Measurements from ENCODE around the gene PRM2.

PRM2 gene

DNA sequence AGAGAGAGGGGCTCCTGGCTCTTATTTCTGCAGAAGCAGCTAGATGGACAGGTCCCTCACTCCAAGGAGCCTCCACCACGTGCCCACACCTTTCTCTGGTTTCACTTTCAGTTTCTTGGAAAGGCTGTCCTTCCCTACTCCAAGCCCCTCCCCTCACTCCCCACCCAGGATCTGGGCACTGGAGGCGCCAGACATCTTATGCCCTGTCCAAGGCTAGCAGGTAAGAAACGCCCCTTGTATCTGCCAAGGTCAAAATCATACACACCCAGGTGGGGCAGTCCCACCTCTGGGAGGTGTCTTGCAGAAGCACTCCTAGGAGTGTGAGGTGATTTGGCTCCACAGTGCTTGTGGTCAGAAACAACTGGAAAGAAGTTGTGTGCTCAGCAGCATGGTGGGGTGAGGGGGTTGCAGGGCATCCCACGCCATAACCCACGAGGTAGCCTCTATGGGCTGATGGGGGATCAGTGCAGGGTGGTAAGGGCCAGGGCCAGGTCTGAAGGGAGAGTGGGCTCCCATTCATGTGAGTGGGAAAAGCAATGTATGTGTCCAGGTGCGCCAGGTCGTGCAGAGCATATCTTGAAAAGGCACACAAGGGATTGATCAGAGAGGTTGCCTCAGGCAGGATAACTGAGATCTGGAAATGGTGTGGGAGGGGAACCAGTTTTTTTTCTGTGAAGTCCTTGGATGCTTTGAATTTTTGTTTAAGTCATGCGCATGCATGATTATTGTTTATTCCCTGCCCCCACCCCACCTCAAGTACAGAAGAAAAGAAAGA, 36.6 kb upstream of the PRM2 start:
- TF ChIP-seq, protein P1, sequence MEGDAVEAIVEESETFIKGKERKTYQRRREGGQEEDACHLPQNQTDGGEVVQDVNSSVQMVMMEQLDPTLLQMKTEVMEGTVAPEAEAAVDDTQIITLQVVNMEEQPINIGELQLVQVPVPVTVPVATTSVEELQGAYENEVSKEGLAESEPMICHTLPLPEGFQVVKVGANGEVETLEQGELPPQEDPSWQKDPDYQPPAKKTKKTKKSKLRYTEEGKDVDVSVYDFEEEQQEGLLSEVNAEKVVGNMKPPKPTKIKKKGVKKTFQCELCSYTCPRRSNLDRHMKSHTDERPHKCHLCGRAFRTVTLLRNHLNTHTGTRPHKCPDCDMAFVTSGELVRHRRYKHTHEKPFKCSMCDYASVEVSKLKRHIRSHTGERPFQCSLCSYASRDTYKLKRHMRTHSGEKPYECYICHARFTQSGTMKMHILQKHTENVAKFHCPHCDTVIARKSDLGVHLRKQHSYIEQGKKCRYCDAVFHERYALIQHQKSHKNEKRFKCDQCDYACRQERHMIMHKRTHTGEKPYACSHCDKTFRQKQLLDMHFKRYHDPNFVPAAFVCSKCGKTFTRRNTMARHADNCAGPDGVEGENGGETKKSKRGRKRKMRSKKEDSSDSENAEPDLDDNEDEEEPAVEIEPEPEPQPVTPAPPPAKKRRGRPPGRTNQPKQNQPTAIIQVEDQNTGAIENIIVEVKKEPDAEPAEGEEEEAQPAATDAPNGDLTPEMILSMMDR (conservative IDR thresholded peaks at IDR 0.05), result no peak
- no peak overlapping the region for H3K27ac ChIP-seq

DNA sequence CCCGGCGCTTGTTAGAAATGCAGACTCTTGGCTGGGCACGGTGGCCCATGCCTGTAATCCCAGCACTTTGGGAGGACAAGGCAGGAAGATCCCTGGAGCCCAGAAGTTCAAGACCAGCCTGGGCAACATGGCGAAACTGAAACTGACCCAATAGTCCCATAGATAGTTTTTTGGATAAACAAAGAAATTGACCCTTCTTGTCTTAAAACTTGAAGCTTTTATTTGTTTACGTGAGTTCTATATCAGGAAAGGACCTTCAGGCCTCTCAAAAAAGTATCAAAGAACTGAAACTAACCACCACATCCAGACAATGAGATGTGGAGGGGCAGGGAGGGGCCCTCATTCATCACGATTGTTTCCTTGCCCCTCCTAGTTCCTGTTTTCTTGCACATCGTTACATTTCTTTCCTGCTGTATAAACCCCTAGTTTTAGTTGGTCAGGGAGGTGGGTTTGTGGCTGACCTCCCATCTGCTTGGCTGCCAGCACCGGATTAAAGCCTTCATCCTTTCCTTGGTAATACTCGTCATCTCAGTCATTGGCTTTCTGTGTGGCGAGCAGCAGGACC, 34.8 kb upstream of the PRM2 start:
- TF ChIP-seq, protein P1 (conservative IDR thresholded peaks at IDR 0.05), result no peak
- no peak overlapping the region for H3K27ac ChIP-seq

DNA sequence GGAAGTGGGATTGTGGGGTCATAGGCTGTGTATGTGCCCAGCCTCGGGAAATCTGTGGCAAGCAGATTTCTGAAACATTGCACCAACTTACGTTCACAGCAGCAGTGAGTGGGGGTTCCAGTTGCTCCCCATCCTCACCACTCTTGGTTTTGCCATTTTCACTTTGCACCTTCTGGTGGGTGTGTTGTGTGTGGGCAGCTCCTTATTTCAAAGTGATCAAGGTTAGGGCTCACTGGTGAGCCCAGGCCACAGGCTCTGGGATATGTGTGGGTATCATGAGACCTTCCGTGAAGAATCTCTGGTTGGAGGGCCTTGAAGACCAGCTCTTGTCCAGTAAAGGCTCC, 34.3 kb upstream of the PRM2 start:
- TF ChIP-seq, protein P1 (conservative IDR thresholded peaks at IDR 0.05), result no peak

DNA sequence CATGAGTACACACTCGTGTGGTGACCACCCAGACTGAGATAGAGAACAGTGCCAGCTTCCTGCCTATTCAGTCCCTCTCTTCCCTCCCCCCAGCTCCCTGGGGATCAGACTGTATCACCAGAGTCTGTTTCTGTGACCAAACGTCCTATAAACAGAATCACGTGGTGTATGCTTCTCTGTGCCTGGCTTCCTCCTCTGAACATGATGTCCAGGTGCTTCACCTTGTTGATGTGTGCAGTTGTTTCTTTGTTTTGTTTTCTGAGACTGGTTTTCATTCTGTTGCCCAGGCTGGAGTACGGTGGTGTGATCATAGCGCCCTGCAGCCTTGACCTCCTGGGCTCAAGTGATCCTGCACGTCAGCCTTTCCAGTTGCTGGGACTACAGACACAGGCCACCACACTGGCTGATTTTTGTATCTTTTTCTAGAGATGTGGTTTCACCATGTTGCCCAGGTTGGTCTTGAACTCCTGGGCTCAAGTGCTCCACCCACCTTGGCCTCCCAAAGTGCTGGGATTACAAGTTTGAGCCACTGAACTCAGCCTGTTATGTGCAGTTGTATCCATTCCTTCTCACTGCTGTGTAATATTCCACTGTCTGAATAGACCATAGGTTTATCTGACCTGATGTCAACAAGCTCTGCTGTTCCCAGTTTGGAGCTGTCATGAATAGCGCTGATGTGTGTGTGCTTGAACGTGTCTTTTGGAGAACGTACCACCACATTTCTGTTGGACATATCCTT, 33.8 kb upstream of the PRM2 start:
- TF ChIP-seq, protein P1 (conservative IDR thresholded peaks at IDR 0.05), result no peak
- no peak overlapping the region for H3K27ac ChIP-seq

More for the DNA sequence above, 34.3 kb upstream of the PRM2 start:
- H3K27ac ChIP-seq, result no peak overlapping the region

DNA sequence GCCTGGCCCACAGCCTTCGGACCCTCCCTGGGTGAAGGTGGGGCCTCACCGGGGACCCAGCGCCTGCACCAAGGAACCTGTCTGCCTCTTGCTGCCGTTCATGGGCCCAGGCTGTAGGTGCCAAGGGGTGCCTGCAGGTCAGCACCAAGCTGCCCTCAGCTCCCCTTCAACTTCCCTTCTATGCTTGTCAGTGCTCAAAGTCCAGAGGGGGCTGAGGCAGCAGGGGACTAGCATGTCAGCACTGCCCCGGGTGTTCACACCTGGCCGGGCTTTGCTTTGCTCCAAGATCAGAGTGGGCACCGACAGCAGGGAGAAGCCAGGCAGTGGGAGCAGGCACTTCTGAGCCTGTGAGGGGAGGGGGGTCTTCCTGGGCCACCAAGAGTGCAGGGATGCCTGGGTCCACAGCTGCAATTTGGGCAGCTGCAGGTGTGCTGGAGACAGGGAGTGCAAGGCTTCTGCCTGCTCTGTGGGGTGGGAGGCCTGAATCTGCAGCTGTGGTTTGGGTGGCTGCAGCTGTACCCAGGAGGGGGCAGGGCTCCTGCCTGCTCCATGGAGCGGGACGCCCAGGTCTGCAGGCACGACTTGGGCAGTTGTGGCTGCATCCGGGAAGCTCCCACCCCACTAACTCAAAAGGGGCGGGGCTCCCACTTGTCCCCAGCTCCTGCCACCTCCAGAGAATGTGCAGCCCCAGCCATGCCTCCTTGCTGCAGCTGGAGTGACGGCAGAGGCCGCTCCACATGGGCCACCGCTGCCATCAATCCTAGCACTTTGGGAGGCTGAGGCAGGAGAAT, 32.4 kb upstream of the PRM2 start:
- H3K27ac ChIP-seq, result no peak overlapping the region

DNA sequence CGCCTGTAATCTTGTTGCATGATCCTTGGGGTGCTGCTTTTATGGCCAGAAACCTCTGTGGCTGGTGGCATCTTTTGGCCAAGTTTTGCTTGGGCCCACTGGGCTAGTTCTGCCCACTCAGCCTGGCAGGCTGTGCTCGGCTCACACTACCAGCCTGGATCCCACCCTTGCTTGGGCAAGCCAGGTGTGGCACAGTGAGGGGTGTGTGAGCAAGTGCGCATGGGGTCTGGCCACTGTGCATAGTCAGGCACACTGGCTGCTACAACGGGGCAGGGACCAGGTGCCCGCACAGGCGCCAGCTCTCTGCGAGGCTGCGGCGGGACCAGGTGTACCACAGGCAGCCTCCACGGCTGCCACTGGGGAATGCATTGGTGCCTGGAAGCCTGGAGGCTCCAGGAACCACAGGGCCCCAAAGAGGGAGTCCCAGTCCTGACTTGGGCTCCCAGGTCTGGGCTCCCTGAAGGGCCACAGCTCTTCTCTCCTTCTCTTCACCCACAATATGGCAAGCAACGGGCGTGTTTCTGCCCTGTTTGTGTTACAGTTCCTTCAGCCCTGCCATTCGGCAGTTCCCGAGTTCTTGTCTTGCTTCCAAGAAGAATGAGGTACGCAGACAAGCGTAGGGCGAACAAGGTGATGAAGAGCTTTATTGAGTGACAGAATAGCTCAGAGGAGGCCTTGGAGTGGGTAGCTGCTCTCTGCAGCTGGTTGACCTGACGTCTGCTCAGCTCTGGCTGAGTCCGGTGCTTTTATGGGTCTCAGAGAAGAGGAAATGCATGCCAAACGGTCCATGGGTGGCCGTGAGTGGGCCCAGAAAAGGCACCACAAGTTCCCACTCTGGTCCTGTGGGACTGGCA, 31.6 kb upstream of the PRM2 start:
- TF ChIP-seq, protein P1 (conservative IDR thresholded peaks at IDR 0.05), result no peak
- H3K27ac ChIP-seq, result no peak overlapping the region

More for the DNA sequence above, 32.4 kb upstream of the PRM2 start:
- TF ChIP-seq, protein P1 (conservative IDR thresholded peaks at IDR 0.05), result no peak

Data from VCaP (cell line).